AG09309 (cell line): Measurements from ENCODE around the gene SAMD1.
A peak's percentile ranks its signal among the peaks of the same experiment; 100 is the strongest.

ENCODE experiments used
- DNase-seq: peaks from one replicate; pipeline ENCODE4 v3.0.0-alpha.2; 2010; ENCODE audit warnings: low read depth
- H3K4me3 ChIP-seq: 2 replicates; pipeline ENCODE4 v1.5.1; 2011; ENCODE audit warnings: mild to moderate bottlenecking, low read depth, low read length, moderate library complexity; ENCODE audit not compliant: control insufficient read depth
- TF ChIP-seq, protein P1 (sequence below): IDR thresholded peaks from 2 replicates; pipeline ENCODE4 v1.5.1; 2011; ENCODE audit warnings: mild to moderate bottlenecking, low read depth, low read length, inconsistent platforms; ENCODE audit not compliant: insufficient read depth, control insufficient read depth; ENCODE audit errors: missing control alignments

SAMD1 gene

DNA sequence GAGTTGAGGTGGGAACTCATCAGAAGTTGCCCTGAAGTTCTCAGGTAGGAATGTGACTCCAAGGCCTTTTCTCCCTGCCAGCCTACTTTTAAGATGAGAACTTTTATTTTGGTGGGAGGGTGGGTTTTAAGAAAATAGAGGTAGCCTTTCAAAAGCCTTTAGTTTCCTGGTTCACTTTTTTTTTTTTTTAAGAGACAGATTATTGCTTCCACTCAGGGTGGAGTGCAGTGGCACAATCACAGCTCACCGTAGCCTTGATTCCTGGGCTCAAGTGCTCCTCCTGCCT lies 7.9 kb downstream of the SAMD1 start:
- TF ChIP-seq, protein P1, sequence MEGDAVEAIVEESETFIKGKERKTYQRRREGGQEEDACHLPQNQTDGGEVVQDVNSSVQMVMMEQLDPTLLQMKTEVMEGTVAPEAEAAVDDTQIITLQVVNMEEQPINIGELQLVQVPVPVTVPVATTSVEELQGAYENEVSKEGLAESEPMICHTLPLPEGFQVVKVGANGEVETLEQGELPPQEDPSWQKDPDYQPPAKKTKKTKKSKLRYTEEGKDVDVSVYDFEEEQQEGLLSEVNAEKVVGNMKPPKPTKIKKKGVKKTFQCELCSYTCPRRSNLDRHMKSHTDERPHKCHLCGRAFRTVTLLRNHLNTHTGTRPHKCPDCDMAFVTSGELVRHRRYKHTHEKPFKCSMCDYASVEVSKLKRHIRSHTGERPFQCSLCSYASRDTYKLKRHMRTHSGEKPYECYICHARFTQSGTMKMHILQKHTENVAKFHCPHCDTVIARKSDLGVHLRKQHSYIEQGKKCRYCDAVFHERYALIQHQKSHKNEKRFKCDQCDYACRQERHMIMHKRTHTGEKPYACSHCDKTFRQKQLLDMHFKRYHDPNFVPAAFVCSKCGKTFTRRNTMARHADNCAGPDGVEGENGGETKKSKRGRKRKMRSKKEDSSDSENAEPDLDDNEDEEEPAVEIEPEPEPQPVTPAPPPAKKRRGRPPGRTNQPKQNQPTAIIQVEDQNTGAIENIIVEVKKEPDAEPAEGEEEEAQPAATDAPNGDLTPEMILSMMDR = no peak
- DNase-seq = no peak
- H3K4me3 ChIP-seq = no peak overlapping the region; the same call in 1 of the 2 replicates

DNA sequence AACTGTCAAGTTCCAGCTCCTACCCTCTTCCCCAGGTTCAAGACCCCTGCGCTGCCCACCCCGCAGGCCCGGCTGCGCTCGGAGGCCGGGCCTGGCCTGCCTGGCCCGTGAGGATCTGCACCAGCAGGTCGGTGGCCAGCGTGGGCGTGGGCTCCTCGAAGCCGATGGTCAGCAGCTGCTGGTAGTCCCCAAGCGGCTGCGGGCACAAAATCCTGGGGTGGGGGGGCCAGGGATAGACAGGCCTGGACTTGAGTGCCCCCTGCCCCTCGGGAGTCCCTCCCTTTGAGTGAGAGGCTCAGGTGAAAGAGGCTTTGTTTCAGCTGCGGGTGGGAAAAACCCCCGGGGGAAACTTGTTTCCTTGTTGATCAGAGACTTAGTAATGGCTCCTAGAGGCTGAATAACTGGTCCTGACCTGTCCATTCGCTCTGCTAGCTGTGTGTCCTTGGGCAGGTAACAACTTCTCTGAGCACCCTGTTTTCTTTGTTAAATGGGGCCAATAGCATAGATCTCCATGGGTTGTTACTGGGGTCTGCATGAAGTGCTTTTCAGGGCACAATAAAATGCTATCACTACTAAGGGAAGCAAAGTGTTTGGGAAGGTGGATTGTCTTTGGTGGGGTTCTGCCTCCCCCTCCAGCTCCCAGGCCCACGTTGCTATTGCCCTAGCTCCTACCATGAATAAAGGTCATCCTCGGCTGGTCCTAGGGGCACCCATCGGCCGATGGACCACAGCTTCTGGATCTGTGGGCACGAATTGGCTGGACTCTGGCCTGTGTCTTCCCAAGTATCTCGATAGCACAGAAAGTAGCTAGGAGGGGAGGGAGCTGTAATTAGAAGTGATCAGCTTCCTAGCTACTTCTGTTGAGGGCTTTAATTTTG lies 8.5 kb downstream of the SAMD1 start:
- H3K4me3 ChIP-seq = peak overlapping the region; percentile 80
- TF ChIP-seq, protein P1 = no peak
- DNase-seq = no peak

DNA sequence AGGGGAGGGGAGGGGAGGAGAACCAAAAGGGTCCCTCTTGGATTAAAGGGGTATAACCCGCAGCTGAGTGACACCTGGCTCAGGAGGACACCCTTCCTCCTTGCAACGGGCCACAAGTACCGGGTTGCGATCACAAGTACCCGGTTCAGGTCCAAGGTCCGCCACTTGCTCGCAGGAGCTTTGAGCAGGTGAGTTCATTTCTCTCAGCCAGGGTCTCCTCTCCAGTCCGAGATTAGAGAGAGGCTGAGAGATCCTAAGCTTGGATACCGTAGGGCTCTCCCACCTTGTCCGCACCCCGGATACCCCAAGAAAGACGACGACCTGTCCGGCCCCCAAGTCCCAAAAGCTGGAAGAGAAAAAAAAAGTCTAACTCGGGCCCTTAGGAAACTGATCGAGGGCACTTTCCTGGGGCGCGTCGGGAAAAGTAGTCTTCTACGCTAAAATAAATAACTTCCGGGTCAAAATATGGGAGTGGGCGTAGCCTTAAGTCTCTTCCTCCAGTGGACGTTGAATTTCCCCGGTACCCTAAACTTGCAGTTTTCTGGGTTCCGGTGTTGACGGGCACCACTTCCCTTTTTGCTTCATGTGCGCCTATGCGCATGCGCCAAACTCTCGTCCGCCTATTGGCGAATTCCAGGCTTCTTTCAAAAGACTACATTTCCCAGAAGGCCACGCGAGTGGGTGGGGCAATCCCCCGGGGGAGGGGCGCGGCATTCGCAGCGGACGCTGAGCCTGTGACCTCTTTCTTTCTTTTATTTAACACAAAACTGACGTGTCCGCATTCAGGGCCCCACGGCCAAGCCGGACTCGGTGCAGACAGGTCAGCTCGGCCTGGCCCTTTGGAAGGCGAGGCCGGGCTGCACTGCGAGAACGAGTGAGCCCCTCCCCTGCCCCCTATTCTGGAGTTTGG lies 9.4 kb downstream of the SAMD1 start:
- H3K4me3 ChIP-seq = peak overlapping the region; percentile 80
- DNase-seq = peak; percentile 98
- TF ChIP-seq, protein P1 = no peak

DNA sequence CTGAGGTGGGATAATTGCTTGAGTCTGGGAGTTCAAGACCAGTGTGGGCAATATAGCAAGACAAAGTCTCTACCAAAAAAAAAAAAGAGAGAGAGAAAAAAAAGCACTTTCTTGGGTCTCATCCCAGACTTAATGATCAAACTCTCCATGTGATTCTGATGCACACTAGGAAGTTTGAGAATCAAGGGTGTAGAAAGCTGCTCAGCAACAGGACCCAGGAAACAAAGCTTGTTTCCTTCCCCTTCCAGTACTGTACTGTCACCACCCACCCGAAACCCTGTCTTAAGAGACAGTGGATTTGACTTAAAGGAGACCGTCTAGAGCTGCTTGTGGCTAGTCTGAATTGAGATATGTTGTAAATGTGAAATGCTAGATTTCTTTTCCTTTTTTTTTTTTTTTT lies 12.1 kb downstream of the SAMD1 start:
- TF ChIP-seq, protein P1 = no peak
- DNase-seq = no peak
- no peak overlapping the region for H3K4me3 ChIP-seq

DNA sequence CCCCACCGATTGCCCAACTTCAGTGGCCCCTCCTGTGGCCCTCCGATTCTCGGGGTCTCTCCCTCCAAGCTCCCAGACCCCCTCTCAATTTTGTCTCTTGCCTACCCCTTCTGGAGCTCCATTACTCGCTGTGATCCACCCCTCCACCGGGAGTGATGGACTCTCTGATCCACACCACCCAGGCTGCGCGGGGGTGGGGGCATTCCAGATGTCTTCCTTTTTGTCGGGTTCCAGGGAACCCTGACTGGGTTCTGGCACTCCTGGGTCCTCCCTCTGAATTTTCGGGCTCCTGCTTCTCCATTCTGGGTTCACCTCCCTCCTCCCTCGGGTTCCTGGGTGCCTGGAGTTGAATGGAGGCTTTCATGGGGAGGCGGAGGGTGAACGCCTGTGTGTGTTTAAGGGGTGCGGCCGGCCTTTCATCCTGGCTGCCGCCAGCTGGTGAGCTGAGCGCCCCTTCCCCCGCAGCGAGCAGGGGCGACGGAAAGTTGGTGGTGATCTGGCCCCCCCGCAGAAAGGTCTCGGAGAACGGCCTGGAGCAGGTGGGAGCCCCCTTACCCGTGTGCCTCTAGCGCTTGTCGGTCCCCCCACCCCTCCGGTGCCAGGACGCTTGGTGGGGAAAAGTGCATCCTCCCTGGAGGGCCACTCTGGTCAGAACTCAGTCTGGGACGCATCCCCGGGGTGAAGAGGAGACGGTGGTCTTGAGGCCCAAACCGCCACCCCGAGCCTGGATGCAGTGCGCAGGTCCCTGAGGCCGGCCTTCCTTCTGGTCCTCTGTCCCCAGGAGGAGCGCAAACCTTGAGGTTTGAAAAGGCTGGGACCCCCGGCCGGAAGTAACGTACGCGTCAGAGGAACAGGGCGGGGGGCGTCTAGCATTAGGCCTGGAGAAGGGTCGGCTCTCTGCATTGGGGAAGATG lies 16.4 kb downstream of the SAMD1 start:
- no peak for DNase-seq

More for the DNA sequence above, 16.4 kb downstream of the SAMD1 start:
- TF ChIP-seq, protein P1 = no peak
- peak overlapping the region; percentile 74 for H3K4me3 ChIP-seq
